Muscle layer of duodenum (tissue), 2 donors: Measurements from ENCODE around the gene JOSD2.
A peak's percentile ranks its signal among the peaks of the same experiment; 100 is the strongest.

ENCODE experiments used
- H3K27ac ChIP-seq: one replicate; pipeline ENCODE4 v1.7.0; 2013; ENCODE audit warnings: mild to moderate bottlenecking, low read length
- H3K27me3 ChIP-seq: one replicate; pipeline ENCODE4 v1.7.0; 2013; ENCODE audit warnings: low read depth, mild to moderate bottlenecking, control low read depth, low read length
- H3K36me3 ChIP-seq, 2 donors: one replicate each; pipeline ENCODE4 v1.7.0; 2013; ENCODE audit warnings: low read length in 2 of 2, control low read depth in 1 of 2, mild to moderate bottlenecking in 1 of 2; ENCODE audit not compliant: insufficient read depth in 2 of 2, control insufficient read depth in 1 of 2
- H3K4me1 ChIP-seq, 2 donors: one replicate each; pipeline ENCODE4 v1.7.0; 2013; ENCODE audit warnings: low read length in 2 of 2, mild to moderate bottlenecking in 2 of 2, control low read depth in 1 of 2, moderate library complexity in 1 of 2; ENCODE audit not compliant: insufficient read depth in 2 of 2, control insufficient read depth in 1 of 2
- H3K4me3 ChIP-seq, 2 donors: one replicate each; pipeline ENCODE4 v1.7.0; 2013; ENCODE audit warnings: low read length in 2 of 2, low read depth in 1 of 2, mild to moderate bottlenecking in 1 of 2
- H3K9me3 ChIP-seq, 2 donors: one replicate each; pipeline ENCODE4 v1.7.0; 2013; ENCODE audit warnings: low read length in 2 of 2, control low read depth in 1 of 2, mild to moderate bottlenecking in 1 of 2; ENCODE audit not compliant: control insufficient read depth in 1 of 2
- donor health status: healthy.

JOSD2 gene

GRCh38 chr19:50552540-50552939 is 41.5 kb upstream of the JOSD2 start:
- Histone ChIP-seq H3K4me1 (peaks cover 0 to 19% of the 10 kb centered on the region in 2 donors), H3K27ac (no peak overlapping the region), H3K9me3 (no peaks in the 10 kb centered on the region), H3K4me3 (no peak overlapping the region), H3K36me3 (no peaks in the 10 kb centered on the region), H3K27me3 (peaks cover 4% of the 10 kb centered on the region)

GRCh38 chr19:50551715-50552187 is 40.8 kb upstream of the JOSD2 start:
- Histone ChIP-seq H3K27me3 (peaks cover 4% of the 10 kb centered on the region), H3K9me3 (no peaks in the 10 kb centered on the region), H3K27ac (no peak overlapping the region), H3K4me1 (peaks cover 0 to 17% of the 10 kb centered on the region in 2 donors), H3K4me3 (peak overlapping the region in 1 of 2 donors; percentile 38), H3K36me3 (no peaks in the 10 kb centered on the region)

- Histone ChIP-seq H3K4me1 (peaks cover 0 to 12% of the 10 kb centered on the region in 2 donors), H3K27me3 (peaks cover 4% of the 10 kb centered on the region), H3K36me3 (no peaks in the 10 kb centered on the region), H3K27ac (no peak overlapping the region), H3K4me3 (peak overlapping the region in 1 of 2 donors; percentile 38), H3K9me3 (no peaks in the 10 kb centered on the region)
Observed at GRCh38 chr19:50551034-50551714, 40.2 kb upstream of the JOSD2 start.

- Histone ChIP-seq H3K4me1 (peaks cover 0 to 8% of the 10 kb centered on the region in 2 donors), H3K27ac (no peak overlapping the region), H3K36me3 (no peaks in the 10 kb centered on the region), H3K9me3 (no peaks in the 10 kb centered on the region), H3K4me3 (peak overlapping the region in 1 of 2 donors; percentile 38), H3K27me3 (peaks cover 2% of the 10 kb centered on the region)
Observed at GRCh38 chr19:50550594-50550966, 39.6 kb upstream of the JOSD2 start.

- Histone ChIP-seq H3K4me3 (peak overlapping the region in 1 of 2 donors; percentile 38), H3K36me3 (no peaks in the 10 kb centered on the region), H3K4me1 (peaks cover 0 to 8% of the 10 kb centered on the region in 2 donors), H3K27ac (no peak overlapping the region), H3K27me3 (no peaks in the 10 kb centered on the region), H3K9me3 (no peaks in the 10 kb centered on the region)
Observed at GRCh38 chr19:50549927-50550593, 39.1 kb upstream of the JOSD2 start.

GRCh38 chr19:50549059-50549926 is 38.3 kb upstream of the JOSD2 start:
- H3K36me3 ChIP-seq = no peaks in the 10 kb centered on the region
- H3K9me3 ChIP-seq = no peaks in the 10 kb centered on the region
- no peak overlapping the region for H3K27ac ChIP-seq
- no peak overlapping the region for H3K4me3 ChIP-seq
- H3K27me3 ChIP-seq = no peaks in the 10 kb centered on the region
- H3K4me1 ChIP-seq = peaks cover 0 to 8% of the 10 kb centered on the region in 2 donors

GRCh38 chr19:50548191-50549058 is 37.4 kb upstream of the JOSD2 start:
- H3K4me1 ChIP-seq = peaks cover 0 to 8% of the 10 kb centered on the region in 2 donors
- no peak overlapping the region for H3K27ac ChIP-seq
- no peaks in the 10 kb centered on the region for H3K9me3 ChIP-seq
- no peak overlapping the region for H3K4me3 ChIP-seq
- no peaks in the 10 kb centered on the region for H3K36me3 ChIP-seq
- no peaks in the 10 kb centered on the region for H3K27me3 ChIP-seq

- peaks cover 0 to 8% of the 10 kb centered on the region in 2 donors for H3K4me1 ChIP-seq
- no peak overlapping the region for H3K27ac ChIP-seq
- no peaks in the 10 kb centered on the region for H3K36me3 ChIP-seq
- no peak overlapping the region for H3K4me3 ChIP-seq
- no peaks in the 10 kb centered on the region for H3K27me3 ChIP-seq
- no peaks in the 10 kb centered on the region for H3K9me3 ChIP-seq
Observed at GRCh38 chr19:50547385-50548190, 36.6 kb upstream of the JOSD2 start.

- H3K27ac ChIP-seq = no peak overlapping the region
- no peaks in the 10 kb centered on the region for H3K36me3 ChIP-seq
Observed at GRCh38 chr19:50546527-50547221, 35.7 kb upstream of the JOSD2 start.

GRCh38 chr19:50542943-50543342 is 32.0 kb upstream of the JOSD2 start:
- Histone ChIP-seq H3K27me3 (no peaks in the 10 kb centered on the region), H3K9me3 (no peaks in the 10 kb centered on the region), H3K4me3 (no peak overlapping the region), H3K27ac (no peak overlapping the region), H3K36me3 (no peaks in the 10 kb centered on the region), H3K4me1 (no peaks in the 10 kb centered on the region)

More at GRCh38 chr19:50546527-50547221, 35.7 kb upstream of the JOSD2 start:
- Histone ChIP-seq H3K4me3 (no peak overlapping the region), H3K27me3 (no peaks in the 10 kb centered on the region), H3K9me3 (no peaks in the 10 kb centered on the region), H3K4me1 (peaks cover 0 to 5% of the 10 kb centered on the region in 2 donors)
